Epithelial cell of proximal tubule (primary cell): Measurements from ENCODE around the gene ERVFRD-1. TPM values are rescaled to one million over a fixed set of nuclear protein-coding genes. Genes with fewer than 3 reads are reported as not detected.

Experiments
- DNase-seq: peaks from one replicate; pipeline ENCODE4 v3.0.0-alpha.2; 2011; ENCODE audit warnings: low read depth
- H3K4me3 ChIP-seq: 2 replicates; pipeline ENCODE4 v1.5.1; 2011; ENCODE audit warnings: low read depth, mild to moderate bottlenecking, low read length
- total RNA-seq: library from RNA; depleted of rRNA; stranded (reverse); fragments of >200 nt; gene quantifications from 2 replicates; pipeline ENCODE4 v1.2.3, GENCODE V29; 2015
- TF ChIP-seq, protein P1 (sequence below): conservative IDR thresholded peaks from 2 replicates; pipeline ENCODE4 v1.5.1; 2012; ENCODE audit warnings: low read depth, mild to moderate bottlenecking, low read length

Gene ERVFRD-1
- total RNA-seq, 1 donor from 2014 or later, result not detected

DNA sequence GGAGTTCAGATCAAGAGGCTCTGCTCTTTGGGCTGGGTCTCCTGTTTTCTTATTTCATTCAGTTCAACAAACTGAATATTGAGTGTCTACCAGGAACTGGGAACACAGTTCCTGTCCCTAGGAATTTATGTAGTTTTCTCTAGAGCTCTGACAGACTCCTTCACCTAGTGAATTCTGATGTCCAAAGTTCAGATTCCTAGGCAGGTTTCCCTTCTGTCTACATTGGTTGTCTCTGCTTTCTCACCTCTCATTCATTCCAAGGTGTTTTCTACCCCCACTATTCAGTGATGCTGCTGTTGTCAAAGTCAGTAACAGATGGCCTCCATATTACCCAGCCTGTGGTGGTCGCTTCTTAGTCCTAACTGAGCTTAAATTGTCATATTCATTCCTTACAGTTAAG is 13.5 kb downstream of the ERVFRD-1 start:
- H3K4me3 ChIP-seq, result no peak overlapping the region
- no peak for DNase-seq
- TF ChIP-seq, protein P1, sequence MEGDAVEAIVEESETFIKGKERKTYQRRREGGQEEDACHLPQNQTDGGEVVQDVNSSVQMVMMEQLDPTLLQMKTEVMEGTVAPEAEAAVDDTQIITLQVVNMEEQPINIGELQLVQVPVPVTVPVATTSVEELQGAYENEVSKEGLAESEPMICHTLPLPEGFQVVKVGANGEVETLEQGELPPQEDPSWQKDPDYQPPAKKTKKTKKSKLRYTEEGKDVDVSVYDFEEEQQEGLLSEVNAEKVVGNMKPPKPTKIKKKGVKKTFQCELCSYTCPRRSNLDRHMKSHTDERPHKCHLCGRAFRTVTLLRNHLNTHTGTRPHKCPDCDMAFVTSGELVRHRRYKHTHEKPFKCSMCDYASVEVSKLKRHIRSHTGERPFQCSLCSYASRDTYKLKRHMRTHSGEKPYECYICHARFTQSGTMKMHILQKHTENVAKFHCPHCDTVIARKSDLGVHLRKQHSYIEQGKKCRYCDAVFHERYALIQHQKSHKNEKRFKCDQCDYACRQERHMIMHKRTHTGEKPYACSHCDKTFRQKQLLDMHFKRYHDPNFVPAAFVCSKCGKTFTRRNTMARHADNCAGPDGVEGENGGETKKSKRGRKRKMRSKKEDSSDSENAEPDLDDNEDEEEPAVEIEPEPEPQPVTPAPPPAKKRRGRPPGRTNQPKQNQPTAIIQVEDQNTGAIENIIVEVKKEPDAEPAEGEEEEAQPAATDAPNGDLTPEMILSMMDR, result no peak

- TF ChIP-seq, protein P1, result no peak
- no peak for DNase-seq
Measured at GRCh38 chr6:11097476-11097875, 14.0 kb downstream of the ERVFRD-1 start.

DNA sequence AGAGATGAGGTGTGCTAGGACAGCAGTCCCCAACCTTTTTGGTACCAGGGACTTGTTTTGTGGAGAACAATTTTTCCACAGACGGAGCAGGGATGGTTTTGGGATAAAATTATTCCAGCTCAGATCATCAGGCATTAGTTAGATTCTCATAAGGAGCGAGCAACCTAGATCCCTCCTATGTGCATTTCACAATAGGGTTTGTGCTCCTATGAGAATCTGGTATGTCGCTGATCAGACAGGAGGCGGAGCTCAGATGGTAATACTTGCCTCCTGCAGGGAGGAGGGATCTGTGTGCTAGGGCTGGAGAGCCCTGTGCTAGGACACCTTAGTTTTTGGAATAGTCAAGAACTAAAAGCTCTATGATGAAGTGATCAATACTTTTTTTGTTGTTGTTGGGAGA is 15.4 kb downstream of the ERVFRD-1 start:
- TF ChIP-seq, protein P1, result no peak
- H3K4me3 ChIP-seq, result no peak overlapping the region
- no peak for DNase-seq

More at GRCh38 chr6:11097476-11097875, 14.0 kb downstream of the ERVFRD-1 start:
- no peak overlapping the region for H3K4me3 ChIP-seq

DNA sequence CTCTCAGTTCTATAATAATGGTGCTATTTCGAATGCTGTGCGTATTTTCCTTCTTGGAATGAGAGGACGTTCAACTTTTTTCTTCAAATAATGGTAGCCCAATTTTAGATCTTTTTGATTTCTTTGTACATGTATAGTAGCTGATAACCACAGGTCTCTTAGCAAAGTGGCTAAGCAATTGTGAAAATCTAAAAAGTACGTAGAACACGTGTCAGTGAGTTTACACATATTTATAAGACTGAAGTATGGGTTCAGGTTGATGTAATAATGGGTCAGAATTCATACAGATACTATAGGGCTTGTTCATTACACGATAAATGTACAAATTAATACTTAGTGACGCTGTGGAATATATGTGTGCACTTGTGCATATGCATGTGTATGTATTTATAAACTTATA is 16.6 kb downstream of the ERVFRD-1 start:
- peak overlapping the region; percentile 80 for H3K4me3 ChIP-seq
- TF ChIP-seq, protein P1, result no peak
- no peak for DNase-seq

DNA sequence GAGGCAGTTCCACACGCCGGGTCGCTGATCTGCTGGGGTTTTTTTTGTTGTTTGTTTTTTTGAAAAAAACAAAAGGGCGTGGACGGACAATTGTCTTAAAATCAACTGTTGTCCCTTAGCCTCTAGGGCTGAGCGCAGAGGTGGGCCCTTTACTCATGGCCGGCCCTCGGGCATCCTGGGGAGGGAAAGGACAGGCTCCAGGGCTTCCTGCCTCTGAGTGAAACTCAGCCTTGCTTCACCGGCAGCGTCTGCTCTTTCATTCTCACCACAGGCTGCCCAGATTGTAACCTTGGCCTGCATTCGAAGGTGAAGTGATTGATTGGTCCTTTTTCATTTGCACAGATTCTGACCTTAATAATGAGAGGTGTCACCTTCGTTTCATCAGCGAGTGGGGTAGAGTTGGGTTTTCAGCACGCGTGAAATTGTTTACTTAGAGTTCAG is 17.1 kb downstream of the ERVFRD-1 start:
- H3K4me3 ChIP-seq, result peak overlapping the region; percentile 80
- no peak for DNase-seq
- TF ChIP-seq, protein P1, result no peak

DNA sequence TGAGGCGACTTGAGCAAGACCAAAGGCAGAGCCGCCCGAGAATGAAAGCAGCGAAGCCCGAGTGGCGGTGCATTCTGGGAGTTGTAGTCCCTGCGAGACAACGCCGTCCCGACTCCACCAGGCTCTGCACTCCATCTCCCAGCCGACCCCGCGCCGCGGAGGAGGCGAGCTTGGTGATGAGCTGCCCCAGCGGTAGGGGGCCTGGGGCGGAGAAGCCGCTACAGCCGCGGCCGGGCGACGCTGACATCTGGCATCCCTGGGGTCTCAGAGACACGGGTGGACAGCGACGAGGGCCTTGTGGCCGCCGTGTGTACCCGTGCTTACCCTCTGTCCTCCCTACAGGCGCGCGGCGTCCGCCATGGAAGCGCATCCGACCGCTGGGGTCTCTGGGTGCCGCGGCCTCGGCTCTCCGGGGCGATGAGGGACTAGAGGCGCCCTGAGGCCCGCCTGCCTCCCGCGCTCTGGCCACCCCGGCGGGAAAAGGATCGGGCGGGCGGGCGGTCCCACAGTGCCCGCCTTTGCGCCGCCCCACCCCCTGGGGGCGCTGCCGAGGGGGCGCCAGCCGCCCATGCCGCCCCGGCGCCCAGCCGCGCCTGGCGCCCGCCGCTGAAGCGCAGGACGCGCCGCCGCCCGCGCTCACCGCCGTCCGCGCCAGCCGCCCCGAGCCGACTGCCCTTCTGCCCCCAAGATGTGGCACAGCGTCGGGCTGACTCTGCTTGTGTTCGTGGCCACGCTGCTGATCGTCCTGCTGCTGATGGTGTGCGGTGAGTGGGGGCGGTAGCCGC is 17.7 kb downstream of the ERVFRD-1 start, which contains the start of gene SMIM13:
TSS of gene SMIM13 (plus strand) at position 209 of the 785 bp plus-strand sequence. CDS start at position 689, 480 bp downstream.
- TF ChIP-seq, protein P1, result peak; percentile 37
- peak; percentile 80 for DNase-seq
- H3K4me3 ChIP-seq, result peak within 1 kb of the TSS; percentile 80

GRCh38 chr6:11093376-11093625 is 18.2 kb downstream of the ERVFRD-1 start:
- TF ChIP-seq, protein P1, result no peak
- DNase-seq, result no peak
- peak overlapping the region; percentile 80 for H3K4me3 ChIP-seq
